Ascending aorta (tissue), 2 donors: ENCODE measurements around the gene ADD3. TPM values are rescaled to one million over a fixed set of nuclear protein-coding genes. Genes with fewer than 3 reads are reported as not detected.
A peak's percentile ranks its signal among the peaks of the same experiment; 100 is the strongest.

ENCODE experiments used
- DNase-seq, 2 donors: peaks; one replicate each; pipeline ENCODE4 v3.0.0-alpha.2; 2019; ENCODE audit warnings: low spot score in 2 of 2
- H3K27ac ChIP-seq, 2 donors: fragments of 200-600 bp; sonication (generic); one replicate each; pipeline ENCODE4 v1.5.1; 2016 to 2017; ENCODE audit warnings: mild to moderate bottlenecking in 1 of 2
- H3K27me3 ChIP-seq: fragments of 200-600 bp; sonication (generic); one replicate; pipeline ENCODE4 v1.5.1; 2017
- H3K36me3 ChIP-seq, 2 donors: fragments of 200-600 bp; sonication (generic); one replicate each; pipeline ENCODE4 v1.5.1; 2016
- H3K4me1 ChIP-seq, 2 donors: fragments of 200-600 bp; sonication (generic); one replicate each; pipeline ENCODE4 v1.5.1; 2016 to 2017; ENCODE audit warnings: mild to moderate bottlenecking in 1 of 2
- H3K4me3 ChIP-seq, 2 donors: fragments of 200-600 bp; sonication (generic); one replicate each; pipeline ENCODE4 v1.5.1; 2016 to 2017; ENCODE audit warnings: mild to moderate bottlenecking in 1 of 2
- H3K9me3 ChIP-seq, 2 donors: fragments of 200-600 bp; sonication (generic); one replicate each; pipeline ENCODE4 v1.5.1; 2016
- CTCF ChIP-seq, 3 experiments: fragments of 200-600 bp in 2 of 3; fragments of 450-650 bp in 1 of 3; sonication (generic) in 2 of 3; IDR thresholded peaks; one replicate each; pipeline ENCODE4 v1.5.1; 2016 to 2019; ENCODE audit warnings: antibody characterized with exemption in 3 of 3, mild to moderate bottlenecking in 1 of 3, moderate library complexity in 1 of 3
- intact Hi-C: fragments of 100-400 bp; cut with DNase I; formaldehyde crosslinking; loops from one replicate; pipeline ENCODE4 v1.15.1; 2023
- total RNA-seq: library from RNA; depleted of rRNA; stranded (reverse); fragments of >200 nt; gene quantifications from one replicate; pipeline ENCODE4 v1.1.0, GENCODE V29; 2016

ADD3 gene
- total RNA-seq, 1 donor from 2014 or later: 93.0 TPM

GRCh38 chr10:110022716-110023504, 15.1 kb downstream of the ADD3 start:
- Histone ChIP-seq H3K4me3 (no peak overlapping the region), H3K9me3 (no peaks in the 10 kb centered on the region), H3K36me3 (no peaks in the 10 kb centered on the region), H3K27me3 (no peaks in the 10 kb centered on the region), H3K27ac (no peak overlapping the region), H3K4me1 (peaks cover 0 to 14% of the 10 kb centered on the region in 2 donors)
- intact Hi-C loops: no loop called here
- no peak for TF ChIP-seq CTCF (IDR thresholded peaks at IDR 0.05)
- no peak for DNase-seq

DNA sequence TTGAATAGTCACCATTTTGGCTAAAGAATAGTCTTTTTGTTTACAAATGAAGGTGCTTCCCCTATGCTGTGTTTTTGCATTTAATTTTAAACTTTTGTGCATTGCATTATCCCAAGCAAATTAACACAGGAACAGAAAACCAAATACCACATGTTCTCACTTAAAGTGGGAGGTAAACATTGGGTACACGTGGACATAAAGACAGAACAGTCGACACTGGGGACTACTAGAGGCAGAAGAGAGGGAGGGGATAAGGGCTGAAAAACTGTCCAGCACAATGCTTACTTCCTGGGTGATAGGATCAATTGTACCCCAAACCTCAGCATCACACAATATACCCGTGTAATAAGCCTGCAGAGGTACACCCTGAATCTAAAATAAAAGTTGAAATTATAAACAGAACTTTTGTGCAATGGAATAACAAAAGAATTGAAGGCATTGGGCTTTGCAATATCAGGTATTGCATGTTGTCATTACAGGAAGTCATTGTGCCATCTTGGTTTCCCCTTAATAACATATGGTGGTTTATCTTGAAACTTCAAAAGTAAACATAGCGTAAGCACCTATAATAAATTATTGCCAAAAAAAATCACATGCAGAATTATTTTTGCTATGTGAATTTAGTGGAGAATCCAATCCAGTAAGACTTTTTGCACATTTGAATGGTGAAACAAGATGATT, 16.1 kb downstream of the ADD3 start:
- no peaks in the 10 kb centered on the region for H3K36me3 ChIP-seq
- H3K27ac ChIP-seq: no peak overlapping the region
- no peaks in the 10 kb centered on the region for H3K9me3 ChIP-seq
- DNase-seq: no peak
- H3K27me3 ChIP-seq: no peaks in the 10 kb centered on the region
- H3K4me1 ChIP-seq: peaks cover 0 to 10% of the 10 kb centered on the region in 2 donors
- intact Hi-C loops: no loop called here
- no peak overlapping the region for H3K4me3 ChIP-seq
- no peak for TF ChIP-seq CTCF (IDR thresholded peaks at IDR 0.05)

DNA sequence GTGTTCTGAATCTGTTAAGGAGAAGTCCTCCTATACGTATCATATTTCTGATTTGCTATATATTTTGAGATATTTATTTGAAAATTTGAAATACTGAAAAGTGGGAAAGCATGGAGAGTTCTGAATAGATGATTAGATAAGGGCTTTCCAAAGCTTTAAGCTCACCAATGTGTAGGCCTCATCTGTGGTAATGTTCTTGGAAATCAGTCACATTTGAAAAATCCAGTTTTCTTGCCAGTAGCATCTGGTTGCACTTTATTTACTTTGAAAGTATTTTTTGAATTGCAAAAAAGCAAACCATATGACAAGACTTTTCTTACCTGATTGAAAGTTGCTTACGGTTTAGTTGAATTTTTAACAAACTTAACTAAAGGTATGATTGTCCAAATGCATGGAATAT, 21.7 kb downstream of the ADD3 start:
- no peaks in the 10 kb centered on the region for H3K27me3 ChIP-seq
- no peaks in the 10 kb centered on the region for H3K9me3 ChIP-seq
- H3K36me3 ChIP-seq: no peaks in the 10 kb centered on the region
- H3K27ac ChIP-seq: peak overlapping the region; percentile 27 to 46
- no peak for DNase-seq
- peaks cover 0 to 21% of the 10 kb centered on the region in 2 donors for H3K4me1 ChIP-seq
- intact Hi-C loops: no loop called here
- no peak for TF ChIP-seq CTCF (IDR thresholded peaks at IDR 0.05)
- H3K4me3 ChIP-seq: no peak overlapping the region

DNA sequence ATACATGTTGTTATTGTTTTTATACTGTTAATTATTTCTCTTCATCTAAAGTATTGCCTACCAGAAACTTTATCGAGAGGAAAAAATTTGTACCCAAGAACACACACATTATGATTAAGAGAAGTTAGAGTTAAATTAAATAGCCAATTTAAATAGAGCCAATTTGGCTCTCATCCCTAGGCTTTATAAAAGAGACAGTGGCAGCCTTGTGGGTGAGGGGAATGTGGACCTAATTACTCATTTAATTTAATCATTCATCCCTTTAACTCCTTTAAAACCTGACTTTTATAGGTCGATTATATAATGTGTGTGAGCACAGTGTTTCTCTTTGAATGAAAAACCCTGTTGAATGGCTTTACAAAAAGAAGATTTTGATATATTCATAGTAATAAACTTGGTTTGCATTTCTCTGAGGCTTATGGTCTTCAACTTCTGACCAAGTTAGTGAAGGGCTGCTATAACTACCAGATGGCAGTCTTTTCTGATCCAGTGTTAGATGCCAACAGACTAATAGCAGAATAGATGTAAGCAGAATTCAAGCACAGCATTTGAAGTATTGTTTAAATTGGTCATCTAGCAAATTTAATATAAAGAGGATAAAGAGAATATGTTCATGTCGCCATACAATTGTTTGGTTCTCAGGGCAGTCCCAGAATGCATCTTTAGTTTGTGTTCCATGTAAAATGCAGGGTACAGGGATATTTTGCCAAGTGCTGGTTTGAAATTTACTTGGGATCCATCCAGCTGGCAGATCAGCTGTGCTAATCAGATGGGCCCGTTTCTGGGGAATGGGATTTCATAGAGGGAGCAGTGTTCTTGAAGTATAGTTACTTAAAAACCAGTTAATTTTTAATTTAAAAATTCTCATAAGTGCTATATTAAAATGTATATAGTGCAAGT, 25.3 kb downstream of the ADD3 start:
- peak overlapping the region; percentile 48 to 51 for H3K27ac ChIP-seq
- DNase-seq: no peak
- H3K36me3 ChIP-seq: no peaks in the 10 kb centered on the region
- peaks cover 0 to 28% of the 10 kb centered on the region in 2 donors for H3K4me1 ChIP-seq
- intact Hi-C loops: no loop called here
- no peaks in the 10 kb centered on the region for H3K9me3 ChIP-seq
- H3K27me3 ChIP-seq: no peaks in the 10 kb centered on the region
- H3K4me3 ChIP-seq: peak overlapping the region in 1 of 2 donors; percentile 2
- TF ChIP-seq CTCF (IDR thresholded peaks at IDR 0.05): no peak

GRCh38 chr10:110033701-110034235, 26.0 kb downstream of the ADD3 start:
- Histone ChIP-seq H3K27me3 (no peaks in the 10 kb centered on the region), H3K4me1 (peaks cover 0 to 28% of the 10 kb centered on the region in 2 donors), H3K9me3 (no peaks in the 10 kb centered on the region), H3K4me3 (no peak overlapping the region), H3K27ac (peak overlapping the region in 1 of 2 donors; percentile 48), H3K36me3 (no peaks in the 10 kb centered on the region)
- DNase-seq: no peak
- no peak for TF ChIP-seq CTCF (IDR thresholded peaks at IDR 0.05)
- intact Hi-C loops: no loop called here
